Astrocyte (in vitro differentiated cells and primary cell): ENCODE data around the gene CDC45. TPM values are rescaled to one million over a fixed set of nuclear protein-coding genes. Genes with fewer than 3 reads are reported as not detected.

Source experiments
- DNase-seq: peaks from one replicate; pipeline ENCODE4 v3.0.0-alpha.2; 2010; ENCODE audit warnings: low read depth
- FAIRE-seq: peaks from 2 replicates; lab custom pipeline; 2011; peaks lifted over from hg19 to GRCh38; lab: Jason Lieb, UNC
- H2AFZ ChIP-seq: 2 replicates; pipeline ENCODE4 v1.6.0; 2012; ENCODE audit warnings: low read depth, low read length, inconsistent platforms
- H3K27ac ChIP-seq: 2 replicates; pipeline ENCODE4 v1.5.1; 2011; ENCODE audit warnings: low read depth, low read length, inconsistent platforms
- H3K27me3 ChIP-seq: 2 replicates; pipeline ENCODE4 v1.6.0; 2011; ENCODE audit warnings: low read length, inconsistent platforms; ENCODE audit not compliant: insufficient read depth
- H3K36me3 ChIP-seq: 2 replicates; pipeline ENCODE4 v1.5.1; 2011; ENCODE audit warnings: low read length, inconsistent platforms; ENCODE audit not compliant: insufficient read depth
- H3K4me1 ChIP-seq: 2 replicates; pipeline ENCODE4 v1.5.1; 2011; ENCODE audit warnings: low read length, inconsistent platforms; ENCODE audit not compliant: insufficient read depth
- H3K4me2 ChIP-seq: 2 replicates; pipeline ENCODE4 v1.6.0; 2012; ENCODE audit warnings: low read length, inconsistent platforms
- H3K4me3 ChIP-seq: 2 replicates; pipeline ENCODE4 v1.5.1; 2011; ENCODE audit warnings: low read depth, mild to moderate bottlenecking, low read length, inconsistent platforms; ENCODE audit not compliant: insufficient read depth
- H3K79me2 ChIP-seq: 2 replicates; pipeline ENCODE4 v1.6.0; 2012; ENCODE audit warnings: mild to moderate bottlenecking, low read length, inconsistent platforms; ENCODE audit not compliant: insufficient read depth
- H3K9ac ChIP-seq: 2 replicates; pipeline ENCODE4 v1.6.0; 2012; ENCODE audit warnings: mild to moderate bottlenecking, low read length, inconsistent platforms
- H3K9me3 ChIP-seq: 2 replicates; pipeline ENCODE4 v1.5.1; 2012; ENCODE audit warnings: low read depth, mild to moderate bottlenecking, low read length, inconsistent platforms; ENCODE audit not compliant: insufficient read depth
- H4K20me1 ChIP-seq: 2 replicates; pipeline ENCODE4 v1.6.0; 2012; ENCODE audit warnings: low read length, inconsistent platforms; ENCODE audit not compliant: insufficient read depth
- H3K27ac Mint-ChIP-seq: one replicate; pipeline ENCODE4 v1.8.0; 2021; ENCODE audit warnings: mild to moderate bottlenecking, mixed read lengths; ENCODE audit not compliant: unreplicated experiment
- H3K27me3 Mint-ChIP-seq: one replicate; pipeline ENCODE4 v1.8.0; 2021; ENCODE audit warnings: low read depth, mixed read lengths; ENCODE audit not compliant: unreplicated experiment
- H3K36me3 Mint-ChIP-seq: one replicate; pipeline ENCODE4 v1.8.0; 2021; ENCODE audit warnings: low read depth, mixed read lengths; ENCODE audit not compliant: unreplicated experiment
- H3K4me1 Mint-ChIP-seq: one replicate; pipeline ENCODE4 v1.8.0; 2021; ENCODE audit warnings: low read depth, mixed read lengths; ENCODE audit not compliant: unreplicated experiment
- H3K4me3 Mint-ChIP-seq: one replicate; pipeline ENCODE4 v1.8.0; 2021; ENCODE audit warnings: mild to moderate bottlenecking, moderate library complexity, mixed read lengths; ENCODE audit not compliant: unreplicated experiment
- H3K9me3 Mint-ChIP-seq: one replicate; pipeline ENCODE4 v1.8.0; 2021; ENCODE audit warnings: mild to moderate bottlenecking, mixed read lengths; ENCODE audit not compliant: unreplicated experiment
- EZH2 ChIP-seq: IDR thresholded peaks from 2 replicates; pipeline ENCODE4 v1.6.1; 2012; ENCODE audit warnings: mild to moderate bottlenecking, low read length, inconsistent platforms; ENCODE audit not compliant: insufficient read depth
- total RNA-seq: library from RNA; stranded (reverse); gene quantifications from 2 replicates; pipeline ENCODE4 v1.2.1, GENCODE V29; 2021
- TF ChIP-seq, protein P1 (sequence below): IDR thresholded peaks from 2 replicates; pipeline ENCODE4 v1.5.1; 2011; ENCODE audit warnings: low read depth, mild to moderate bottlenecking, inconsistent platforms, low read length, moderate library complexity; ENCODE audit not compliant: insufficient read depth

The CDC45 gene
- total RNA-seq, 1 donor from 2014 or later: 2.1 TPM

DNA sequence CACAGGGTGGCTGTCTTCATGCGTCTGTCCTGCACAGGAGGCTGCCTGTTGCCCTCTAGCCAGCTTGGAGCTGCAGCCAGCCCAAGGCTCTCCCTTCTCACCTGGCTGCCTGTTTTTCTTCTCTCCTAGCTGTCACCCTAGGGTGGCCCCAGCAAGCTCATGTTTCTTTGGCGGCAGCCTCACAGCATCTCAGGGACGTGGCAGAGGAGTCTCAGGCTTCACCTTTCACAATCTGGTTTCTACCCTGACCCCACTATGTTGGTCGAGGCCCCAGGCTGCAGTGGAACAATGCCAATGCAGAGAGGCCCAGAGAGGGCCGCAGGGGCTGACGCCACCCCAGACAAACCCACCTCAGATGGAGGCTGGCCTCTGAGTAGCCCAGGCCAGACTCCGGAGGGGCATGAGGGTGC lies 47.0 kb downstream of the CDC45 start:
- Mint-ChIP-seq H3K27me3 (peaks cover 49% of the 10 kb centered on the region), H3K4me1 (peaks cover 1% of the 10 kb centered on the region), H3K4me3 (no peak overlapping the region), H3K9me3 (no peaks in the 10 kb centered on the region), H3K27ac (no peak overlapping the region), H3K36me3 (no peaks in the 10 kb centered on the region)
- no peak overlapping the region for H3K4me3 ChIP-seq
- H3K79me2 ChIP-seq: no peaks in the 10 kb centered on the region
- H3K4me1 ChIP-seq: peaks cover 20% of the 10 kb centered on the region
- no peak overlapping the region for H3K9ac ChIP-seq
- H3K4me2 ChIP-seq: no peak overlapping the region
- no peaks in the 10 kb centered on the region for H3K36me3 ChIP-seq
- no peaks in the 10 kb centered on the region for H4K20me1 ChIP-seq
- H3K27ac ChIP-seq: no peak overlapping the region
- H3K27me3 ChIP-seq: peaks cover 13% of the 10 kb centered on the region
- FAIRE-seq: no peak
- TF ChIP-seq EZH2: no peak
- TF ChIP-seq, protein P1, sequence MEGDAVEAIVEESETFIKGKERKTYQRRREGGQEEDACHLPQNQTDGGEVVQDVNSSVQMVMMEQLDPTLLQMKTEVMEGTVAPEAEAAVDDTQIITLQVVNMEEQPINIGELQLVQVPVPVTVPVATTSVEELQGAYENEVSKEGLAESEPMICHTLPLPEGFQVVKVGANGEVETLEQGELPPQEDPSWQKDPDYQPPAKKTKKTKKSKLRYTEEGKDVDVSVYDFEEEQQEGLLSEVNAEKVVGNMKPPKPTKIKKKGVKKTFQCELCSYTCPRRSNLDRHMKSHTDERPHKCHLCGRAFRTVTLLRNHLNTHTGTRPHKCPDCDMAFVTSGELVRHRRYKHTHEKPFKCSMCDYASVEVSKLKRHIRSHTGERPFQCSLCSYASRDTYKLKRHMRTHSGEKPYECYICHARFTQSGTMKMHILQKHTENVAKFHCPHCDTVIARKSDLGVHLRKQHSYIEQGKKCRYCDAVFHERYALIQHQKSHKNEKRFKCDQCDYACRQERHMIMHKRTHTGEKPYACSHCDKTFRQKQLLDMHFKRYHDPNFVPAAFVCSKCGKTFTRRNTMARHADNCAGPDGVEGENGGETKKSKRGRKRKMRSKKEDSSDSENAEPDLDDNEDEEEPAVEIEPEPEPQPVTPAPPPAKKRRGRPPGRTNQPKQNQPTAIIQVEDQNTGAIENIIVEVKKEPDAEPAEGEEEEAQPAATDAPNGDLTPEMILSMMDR: no peak
- H3K9me3 ChIP-seq: no peaks in the 10 kb centered on the region
- no peak for DNase-seq
- no peak overlapping the region for H2AFZ ChIP-seq

DNA sequence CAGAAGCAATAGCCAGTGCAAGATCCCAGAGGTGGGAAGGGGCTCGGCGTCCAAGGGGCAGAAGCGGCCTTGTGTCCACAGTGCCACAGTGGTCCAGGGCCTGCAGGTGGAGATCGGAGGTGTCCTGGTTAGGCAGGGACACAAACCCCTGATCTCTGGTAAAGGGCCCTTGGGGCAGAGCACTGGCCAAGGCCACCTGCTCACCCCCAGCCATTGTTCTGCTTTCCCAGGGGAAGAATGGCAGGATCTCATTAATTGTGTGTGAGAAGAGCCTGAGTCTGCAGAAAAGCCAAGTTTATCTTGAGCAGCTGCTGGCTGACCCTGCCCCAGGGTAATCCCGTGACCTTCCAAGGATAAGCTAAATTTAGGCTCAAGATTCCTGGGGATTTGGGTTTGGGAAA lies 47.6 kb downstream of the CDC45 start:
- Mint-ChIP-seq H3K27me3 (peaks cover 46% of the 10 kb centered on the region), H3K4me3 (no peak overlapping the region), H3K36me3 (no peaks in the 10 kb centered on the region), H3K9me3 (no peaks in the 10 kb centered on the region), H3K4me1 (no peaks in the 10 kb centered on the region), H3K27ac (no peak overlapping the region)
- no peak for DNase-seq
- Histone ChIP-seq H2AFZ (no peak overlapping the region), H3K9ac (no peak overlapping the region), H4K20me1 (no peaks in the 10 kb centered on the region), H3K4me3 (no peak overlapping the region), H3K4me2 (no peak overlapping the region), H3K27ac (no peak overlapping the region), H3K4me1 (peaks cover 20% of the 10 kb centered on the region), H3K79me2 (no peaks in the 10 kb centered on the region), H3K36me3 (no peaks in the 10 kb centered on the region), H3K9me3 (no peaks in the 10 kb centered on the region), H3K27me3 (peaks cover 13% of the 10 kb centered on the region)
- TF ChIP-seq EZH2: no peak
- TF ChIP-seq, protein P1: no peak
- FAIRE-seq: no peak

DNA sequence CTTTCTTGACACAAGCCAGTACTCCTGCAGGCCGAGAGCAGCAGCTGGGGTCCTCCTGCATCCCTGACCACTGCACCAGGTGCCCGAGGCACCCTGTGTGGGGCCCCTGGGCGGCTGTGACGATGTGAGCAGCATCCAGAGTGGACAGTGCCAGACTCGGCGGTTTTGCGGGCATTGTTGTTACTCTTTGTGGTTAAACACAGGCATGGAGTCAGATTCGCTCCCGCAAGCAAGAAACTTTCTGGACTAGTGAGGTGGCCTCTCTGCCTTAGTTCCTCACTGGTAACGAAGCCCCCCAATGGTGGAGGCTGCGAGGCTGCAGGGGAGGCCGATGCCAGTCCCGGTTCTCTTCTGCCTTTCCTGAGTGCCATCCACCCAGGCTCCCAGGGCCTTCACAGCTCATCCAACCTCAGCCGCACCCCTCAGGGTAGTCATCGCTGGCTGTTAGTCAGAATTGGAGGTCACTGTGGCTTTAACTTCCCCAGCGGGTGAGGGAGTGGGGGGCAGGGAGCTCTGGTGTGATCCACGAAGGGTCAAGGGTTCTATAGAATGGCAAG lies 48.2 kb downstream of the CDC45 start:
- Histone ChIP-seq H2AFZ (no peak overlapping the region), H3K4me3 (no peak overlapping the region), H3K79me2 (no peaks in the 10 kb centered on the region), H3K9ac (no peak overlapping the region), H4K20me1 (no peaks in the 10 kb centered on the region), H3K27me3 (peaks cover 11% of the 10 kb centered on the region), H3K4me2 (no peak overlapping the region), H3K9me3 (no peaks in the 10 kb centered on the region), H3K27ac (no peak overlapping the region), H3K36me3 (no peaks in the 10 kb centered on the region), H3K4me1 (peaks cover 20% of the 10 kb centered on the region)
- Mint-ChIP-seq H3K36me3 (no peaks in the 10 kb centered on the region), H3K9me3 (no peaks in the 10 kb centered on the region), H3K27ac (no peak overlapping the region), H3K4me3 (no peak overlapping the region), H3K27me3 (peaks cover 42% of the 10 kb centered on the region), H3K4me1 (no peaks in the 10 kb centered on the region)
- FAIRE-seq: no peak
- TF ChIP-seq, protein P1: no peak
- TF ChIP-seq EZH2: no peak
- peak; percentile 24 for DNase-seq
